8988T (cell line): ENCODE results near the gene OR52N4.
"Not testable (repeated sequence)": the region's sequence is repeated elsewhere in the genome, so short reads cannot be mapped to it uniquely, and the experiment has no call there.

Source experiments
- DNase-seq: peaks from one replicate; pipeline ENCODE4 v3.0.0; 2011

Gene OR52N4

GRCh38 chr11:5753943-5754342 is at the start of gene OR52N4:
Gene OR52N4, plus strand, starts transcription at chr11:5754243. Its CDS starts 498 bp downstream, at chr11:5754741.
- DNase-seq, result no peak

- no peak for DNase-seq
Measured at GRCh38 chr11:5705688-5706087, 48.4 kb upstream of the OR52N4 start.

- no peak for DNase-seq
Measured at GRCh38 chr11:5712507-5712906, 41.5 kb upstream of the OR52N4 start.

- no peak for DNase-seq
Measured at GRCh38 chr11:5713695-5714094, 40.3 kb upstream of the OR52N4 start.

- not testable (repeated sequence) for DNase-seq
Measured at GRCh38 chr11:5716518-5716917, 37.5 kb upstream of the OR52N4 start.

- DNase-seq, result no peak
Measured at GRCh38 chr11:5719703-5720495, 34.1 kb upstream of the OR52N4 start.

GRCh38 chr11:5722622-5723021 is 31.4 kb upstream of the OR52N4 start:
- no peak for DNase-seq

GRCh38 chr11:5726351-5726750 is 27.7 kb upstream of the OR52N4 start:
- no peak for DNase-seq

GRCh38 chr11:5727691-5728090 is 26.4 kb upstream of the OR52N4 start:
- no peak for DNase-seq

GRCh38 chr11:5736396-5736795 is 17.6 kb upstream of the OR52N4 start, which contains the start of gene OR56B1:
Gene OR56B1, plus strand, starts transcription at chr11:5736448. Its CDS starts 69 bp downstream, at chr11:5736517.
- DNase-seq, result no peak

GRCh38 chr11:5737091-5737490 is 17.0 kb upstream of the OR52N4 start:
- no peak for DNase-seq

- no peak for DNase-seq
Measured at GRCh38 chr11:5737670-5738392, 16.2 kb upstream of the OR52N4 start.

- no peak for DNase-seq
Measured at GRCh38 chr11:5738431-5738830, 15.6 kb upstream of the OR52N4 start.

GRCh38 chr11:5746614-5747013 is 7.4 kb upstream of the OR52N4 start:
- no peak for DNase-seq

GRCh38 chr11:5749836-5750235 is 4.2 kb upstream of the OR52N4 start:
- DNase-seq, result no peak

GRCh38 chr11:5767056-5767455 is 13.0 kb downstream of the OR52N4 start:
- DNase-seq, result no peak

- no peak for DNase-seq
Measured at GRCh38 chr11:5783255-5783654, 29.2 kb downstream of the OR52N4 start, which contains the start of gene OR52N5. Gene OR52N5, minus strand, starts transcription at chr11:5783355. Its CDS starts 4,721 bp downstream, at chr11:5778634.

- no peak for DNase-seq
Measured at GRCh38 chr11:5791165-5791564, 37.1 kb downstream of the OR52N4 start, which contains the start of gene OR52N1. Gene OR52N1, minus strand, starts transcription at chr11:5791265. Its CDS starts 2,449 bp downstream, at chr11:5788816.

GRCh38 chr11:5796541-5796940 is 42.5 kb downstream of the OR52N4 start:
- no peak for DNase-seq

- no peak for DNase-seq
Measured at GRCh38 chr11:5803982-5804381, 49.9 kb downstream of the OR52N4 start.
